Prostate gland (tissue), 2 donors: ENCODE measurements around the gene ATG101. TPM values are rescaled to one million over a fixed set of nuclear protein-coding genes. Genes with fewer than 3 reads are reported as not detected.
A peak's percentile ranks its signal among the peaks of the same experiment; 100 is the strongest.

ENCODE experiments used
- DNase-seq: peaks from one replicate; pipeline ENCODE4 v3.0.0-alpha.2; 2019; ENCODE audit warnings: low spot score
- H3K27ac ChIP-seq, 2 donors: fragments of 200-600 bp; sonication (generic); 2 replicates each; pipeline ENCODE4 v1.5.1; 2017 to 2019
- H3K27me3 ChIP-seq: fragments of 200-600 bp; sonication (generic); replicated peaks from 2 replicates; pipeline ENCODE4 v1.5.1; 2019; ENCODE audit not compliant: insufficient read depth
- H3K36me3 ChIP-seq, 2 donors: fragments of 200-600 bp; sonication (generic); 1 replicate in 1 of 2; 2 replicates in 1 of 2; pipeline versions ENCODE4 v1.5.1 to v1.8.1; 2017 to 2019
- H3K4me1 ChIP-seq: fragments of 200-600 bp; sonication (generic); replicated peaks from 2 replicates; pipeline ENCODE4 v1.5.1; 2019
- H3K4me3 ChIP-seq, 2 donors: fragments of 200-600 bp; sonication (generic); 2 replicates each; pipeline ENCODE4 v1.5.1; 2017 to 2019
- H3K9me3 ChIP-seq: fragments of 200-600 bp; sonication (generic); 2 replicates; pipeline ENCODE4 v1.5.1; 2017
- POLR2A ChIP-seq: fragments of 450-650 bp; IDR thresholded peaks from one replicate; pipeline ENCODE4 v1.6.1; 2016; ENCODE audit warnings: antibody characterized with exemption, mild to moderate bottlenecking
- POLR2AphosphoS5 ChIP-seq: sonication (generic); formaldehyde crosslinking; IDR thresholded peaks from one replicate; pipeline ENCODE4 v1.6.1; 2017; ENCODE audit warnings: antibody characterized with exemption
- WGBS: methylation state at CpG from one replicate; pipeline ENCODE4 v1.1.5; 2018; 5-methylcytosine and 5-hydroxymethylcytosine counted together
- intact Hi-C: fragments of 100-400 bp; cut with DNase I; formaldehyde crosslinking; loops from one replicate; pipeline ENCODE4 v1.14.2; 2022
- total RNA-seq, 2 donors: library from RNA; depleted of rRNA; stranded (reverse); fragments of >200 nt; gene quantifications; one replicate each; pipeline ENCODE4 v1.1.0, GENCODE V29; 2016
- TF ChIP-seq, protein P1 (sequence below), 4 experiments: fragments of 200-600 bp in 2 of 4; fragments of 450-650 bp in 2 of 4; sonication (generic) in 2 of 4; IDR thresholded peaks; 1 replicate in 3 of 4; 2 replicates in 1 of 4; pipeline ENCODE4 v1.5.1; 2016 to 2019; ENCODE audit warnings: antibody characterized with exemption in 4 of 4, mild to moderate bottlenecking in 2 of 4, moderate library complexity in 2 of 4

The ATG101 gene
- total RNA-seq, 2 donors from 2014 or later: 60.0 to 64.1 TPM

- peaks cover 6% of the 10 kb centered on the region for H3K4me1 ChIP-seq
- intact Hi-C loops: no loop called here
- no peak overlapping the region for H3K4me3 ChIP-seq
- 58% methylated on average over 12 of the region's 12 CpGs for WGBS
- no peaks in the 10 kb centered on the region for H3K9me3 ChIP-seq
- TF ChIP-seq POLR2A (no peak), POLR2AphosphoS5 (no peak)
- TF ChIP-seq, protein P1, sequence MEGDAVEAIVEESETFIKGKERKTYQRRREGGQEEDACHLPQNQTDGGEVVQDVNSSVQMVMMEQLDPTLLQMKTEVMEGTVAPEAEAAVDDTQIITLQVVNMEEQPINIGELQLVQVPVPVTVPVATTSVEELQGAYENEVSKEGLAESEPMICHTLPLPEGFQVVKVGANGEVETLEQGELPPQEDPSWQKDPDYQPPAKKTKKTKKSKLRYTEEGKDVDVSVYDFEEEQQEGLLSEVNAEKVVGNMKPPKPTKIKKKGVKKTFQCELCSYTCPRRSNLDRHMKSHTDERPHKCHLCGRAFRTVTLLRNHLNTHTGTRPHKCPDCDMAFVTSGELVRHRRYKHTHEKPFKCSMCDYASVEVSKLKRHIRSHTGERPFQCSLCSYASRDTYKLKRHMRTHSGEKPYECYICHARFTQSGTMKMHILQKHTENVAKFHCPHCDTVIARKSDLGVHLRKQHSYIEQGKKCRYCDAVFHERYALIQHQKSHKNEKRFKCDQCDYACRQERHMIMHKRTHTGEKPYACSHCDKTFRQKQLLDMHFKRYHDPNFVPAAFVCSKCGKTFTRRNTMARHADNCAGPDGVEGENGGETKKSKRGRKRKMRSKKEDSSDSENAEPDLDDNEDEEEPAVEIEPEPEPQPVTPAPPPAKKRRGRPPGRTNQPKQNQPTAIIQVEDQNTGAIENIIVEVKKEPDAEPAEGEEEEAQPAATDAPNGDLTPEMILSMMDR (IDR thresholded peaks at IDR 0.05): no peak
- DNase-seq: no peak
- H3K27me3 ChIP-seq: no peaks in the 10 kb centered on the region
- H3K36me3 ChIP-seq: peaks cover 0 to 4% of the 10 kb centered on the region in 2 donors
- H3K27ac ChIP-seq: no peak overlapping the region
These were observed 8.2 kb upstream of the ATG101 start for GRCh38 chr12:52061470-52062166.

- peaks cover 0 to 3% of the 10 kb centered on the region in 2 donors for H3K36me3 ChIP-seq
- no peak for DNase-seq
- H3K4me1 ChIP-seq: peaks cover 6% of the 10 kb centered on the region
- H3K27me3 ChIP-seq: no peaks in the 10 kb centered on the region
- no peak overlapping the region for H3K4me3 ChIP-seq
- no peaks in the 10 kb centered on the region for H3K9me3 ChIP-seq
- H3K27ac ChIP-seq: peak overlapping the region in 1 of 2 donors; percentile 42
- TF ChIP-seq POLR2A: no peak
- TF ChIP-seq, protein P1 (IDR thresholded peaks at IDR 0.05): no peak
- TF ChIP-seq POLR2AphosphoS5: no peak
- intact Hi-C loops: no loop called here
- 77% methylated on average over 6 of the region's 6 CpGs for WGBS
These were observed 7.4 kb upstream of the ATG101 start for GRCh38 chr12:52062167-52063081.

DNA sequence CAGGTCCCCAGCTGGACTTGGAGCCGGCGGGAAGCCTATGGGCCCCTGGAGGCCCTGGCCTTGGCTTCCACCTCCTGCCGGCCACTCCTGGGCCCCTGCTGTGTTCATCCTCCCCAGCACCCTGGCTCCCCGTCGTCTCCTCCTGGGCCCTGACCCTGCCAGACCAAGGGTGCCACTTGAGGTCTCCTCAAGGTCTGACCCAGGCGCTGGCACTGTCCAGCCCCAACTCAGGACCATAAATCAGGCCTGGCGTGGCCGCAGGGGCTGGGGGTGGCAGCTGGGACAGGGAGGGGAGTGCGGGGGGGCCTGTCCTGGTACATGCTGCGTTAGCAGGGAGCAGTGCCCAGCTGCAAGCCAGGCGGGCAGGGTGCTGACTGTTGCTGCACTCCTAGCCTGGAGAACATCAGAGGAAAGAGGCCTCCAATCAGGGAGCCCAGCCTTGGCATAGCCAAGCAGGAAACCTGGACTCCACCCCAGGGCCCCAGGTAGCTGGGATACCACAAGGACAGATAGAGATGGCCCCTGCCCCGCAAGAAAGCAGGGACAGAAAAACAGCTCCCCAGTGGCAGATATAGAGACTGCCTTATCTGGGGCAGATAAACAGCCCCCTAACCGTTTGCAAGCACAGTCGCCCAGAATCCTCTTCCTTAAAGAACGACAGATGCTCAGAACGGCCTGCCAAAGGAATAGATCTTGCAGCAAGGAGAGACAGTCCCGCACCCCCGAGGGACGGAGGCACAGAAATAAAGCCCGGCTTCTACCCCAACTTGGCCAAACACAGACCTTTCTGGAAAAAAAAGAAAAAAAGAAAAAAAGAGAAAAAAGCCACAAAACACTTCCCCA is 6.5 kb upstream of the ATG101 start:
- WGBS: 77% methylated on average over 20 of the region's 20 CpGs
- intact Hi-C loops: no loop called here
- no peak for TF ChIP-seq POLR2AphosphoS5
- TF ChIP-seq, protein P1 (IDR thresholded peaks at IDR 0.05): no peak
- no peak for TF ChIP-seq POLR2A
- Histone ChIP-seq H3K27me3 (no peaks in the 10 kb centered on the region), H3K4me1 (peaks cover 6% of the 10 kb centered on the region), H3K36me3 (no peaks in the 10 kb centered on the region), H3K9me3 (no peaks in the 10 kb centered on the region), H3K4me3 (no peak overlapping the region), H3K27ac (peak overlapping the region in 1 of 2 donors; percentile 42)
- DNase-seq: no peak

DNA sequence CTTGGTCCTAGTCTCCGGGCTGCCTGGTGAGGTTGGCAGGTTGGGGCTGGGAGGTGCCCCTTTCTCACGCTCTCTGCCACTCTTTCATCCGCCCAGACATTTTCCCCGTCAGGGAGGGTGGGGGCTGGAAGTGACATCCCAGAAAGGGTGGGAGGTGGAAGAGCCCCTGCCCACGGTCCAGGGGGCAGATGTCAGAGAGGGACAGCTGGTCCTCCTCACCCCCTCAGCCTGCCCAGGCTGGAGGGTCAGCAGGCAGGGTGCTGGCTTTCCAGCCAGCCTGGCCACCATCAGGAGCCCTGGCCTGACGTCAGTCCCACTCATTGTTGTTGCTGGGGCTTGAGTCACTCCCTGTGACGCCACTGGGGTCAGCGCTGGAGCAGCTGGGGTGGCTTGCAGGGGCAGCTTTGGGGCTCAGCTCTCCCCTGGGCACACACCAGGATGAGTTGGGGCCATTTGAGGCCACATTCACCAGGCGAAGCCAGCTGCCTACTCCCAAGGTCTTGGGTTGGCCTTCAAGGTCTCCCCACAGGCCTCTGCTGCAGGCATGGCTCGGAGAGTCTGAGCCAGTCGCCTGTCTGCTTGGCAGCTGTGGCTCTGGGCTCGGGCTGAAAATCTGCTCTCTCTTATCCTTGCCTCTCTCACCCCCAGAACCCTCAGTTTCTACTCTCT is 5.7 kb upstream of the ATG101 start:
- TF ChIP-seq POLR2AphosphoS5 (no peak), POLR2A (no peak)
- TF ChIP-seq, protein P1 (IDR thresholded peaks at IDR 0.05): no peak
- intact Hi-C loops: no loop called here
- DNase-seq: no peak
- H3K27me3 ChIP-seq: no peaks in the 10 kb centered on the region
- H3K27ac ChIP-seq: peak overlapping the region in 1 of 2 donors; percentile 42
- 77% methylated on average over 9 of the region's 12 CpGs for WGBS
- no peaks in the 10 kb centered on the region for H3K9me3 ChIP-seq
- peaks cover 2% of the 10 kb centered on the region for H3K4me1 ChIP-seq
- no peak overlapping the region for H3K4me3 ChIP-seq
- H3K36me3 ChIP-seq: no peaks in the 10 kb centered on the region
